MCF 10A (cell line): ENCODE data around the gene KDM4B. TPM values are rescaled to one million over a fixed set of nuclear protein-coding genes. Genes with fewer than 3 reads are reported as not detected.

Experiments used
- BruUV-seq: library from RNA; stranded (reverse); fragments of 400-500 nt; replicated peaks from 2 replicates; lab custom pipeline; 2021; lab: Mats Ljungman, UMichigan
- CTCF ChIA-PET: fragments of 300-600 bp; sonication (Branson Sonifier 250); formaldehyde crosslinking; extraction: SDS; loops from one replicate; lab custom pipeline; 2021; ENCODE audit warnings: antibody characterized with exemption, inconsistent platforms; lab: Yijun Ruan, JAX
- POLR2A ChIA-PET: fragments of 300-600, 350-650 bp; sonication (Branson Sonifier 250); formaldehyde crosslinking; extraction: SDS; loops from one replicate; lab custom pipeline; 2020; ENCODE audit warnings: antibody characterized with exemption, inconsistent platforms; lab: Yijun Ruan, JAX
- DNase-seq: peaks from one replicate; pipeline ENCODE4 v3.0.0-alpha.2; 2018; ENCODE audit not compliant: unreplicated experiment
- H3K27ac Mint-ChIP-seq: one replicate; pipeline ENCODE4 v1.8.0; 2022; ENCODE audit warnings: mild to moderate bottlenecking, low read depth, mixed read lengths; ENCODE audit not compliant: unreplicated experiment
- H3K27me3 Mint-ChIP-seq: one replicate; pipeline ENCODE4 v1.8.0; 2022; ENCODE audit warnings: mixed read lengths; ENCODE audit not compliant: insufficient read depth, unreplicated experiment
- H3K36me3 Mint-ChIP-seq: one replicate; pipeline ENCODE4 v1.8.0; 2022; ENCODE audit warnings: mild to moderate bottlenecking, moderate library complexity, mixed read lengths; ENCODE audit not compliant: insufficient read depth, unreplicated experiment
- H3K4me1 Mint-ChIP-seq: one replicate; pipeline ENCODE4 v1.8.0; 2022; ENCODE audit warnings: mixed read lengths; ENCODE audit not compliant: insufficient read depth, unreplicated experiment
- H3K4me3 Mint-ChIP-seq: one replicate; pipeline ENCODE4 v1.8.0; 2022; ENCODE audit warnings: mild to moderate bottlenecking, moderate library complexity, mixed read lengths; ENCODE audit not compliant: unreplicated experiment
- H3K9me3 Mint-ChIP-seq: one replicate; pipeline ENCODE4 v1.8.0; 2022; ENCODE audit warnings: mixed read lengths; ENCODE audit not compliant: unreplicated experiment
- intact Hi-C: fragments of 100-400 bp; cut with micrococcal nuclease; formaldehyde crosslinking; loops from 2 replicates; pipeline ENCODE4 v1.14.1; 2022
- total RNA-seq: library from RNA; stranded (reverse); gene quantifications from 2 replicates; pipeline ENCODE4 v1.2.3, GENCODE V29; 2022
- TF ChIP-seq, protein P1 (sequence below): fragments of 200-600 bp; IDR thresholded peaks from one replicate; pipeline ENCODE4 v1.8.0; 2022; ENCODE audit warnings: antibody characterized with exemption, mild to moderate bottlenecking; ENCODE audit not compliant: unreplicated experiment

Gene KDM4B
- total RNA-seq, 1 experiment from 2014 or later: 34.4 TPM

DNA sequence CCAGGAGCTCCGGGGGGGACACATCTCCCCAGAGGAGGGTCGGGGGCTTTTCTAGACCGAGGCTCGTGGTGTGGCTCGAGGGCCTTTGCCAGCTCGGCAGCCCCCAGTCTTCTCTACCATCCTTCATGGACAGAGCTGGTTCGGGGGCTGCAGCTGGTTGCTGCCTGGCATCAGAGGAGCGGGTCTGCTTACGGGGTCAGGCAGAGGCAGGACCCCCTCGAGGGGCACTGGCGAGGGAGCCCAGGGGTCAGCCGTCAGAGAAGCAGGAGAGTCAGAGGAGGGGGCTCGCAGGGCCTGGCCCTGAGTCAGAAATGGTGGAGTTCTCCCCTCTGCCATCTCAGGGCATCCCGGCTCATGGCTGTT, 123.5 kb downstream of the KDM4B start:
- no peak overlapping the region for H3K27ac Mint-ChIP-seq
- no TSS peak for BruUV-seq
- peaks cover 21% of the 10 kb centered on the region for H3K36me3 Mint-ChIP-seq
- no peaks in the 10 kb centered on the region for H3K4me1 Mint-ChIP-seq
- no peak overlapping the region for H3K4me3 Mint-ChIP-seq
- TF ChIP-seq, protein P1, sequence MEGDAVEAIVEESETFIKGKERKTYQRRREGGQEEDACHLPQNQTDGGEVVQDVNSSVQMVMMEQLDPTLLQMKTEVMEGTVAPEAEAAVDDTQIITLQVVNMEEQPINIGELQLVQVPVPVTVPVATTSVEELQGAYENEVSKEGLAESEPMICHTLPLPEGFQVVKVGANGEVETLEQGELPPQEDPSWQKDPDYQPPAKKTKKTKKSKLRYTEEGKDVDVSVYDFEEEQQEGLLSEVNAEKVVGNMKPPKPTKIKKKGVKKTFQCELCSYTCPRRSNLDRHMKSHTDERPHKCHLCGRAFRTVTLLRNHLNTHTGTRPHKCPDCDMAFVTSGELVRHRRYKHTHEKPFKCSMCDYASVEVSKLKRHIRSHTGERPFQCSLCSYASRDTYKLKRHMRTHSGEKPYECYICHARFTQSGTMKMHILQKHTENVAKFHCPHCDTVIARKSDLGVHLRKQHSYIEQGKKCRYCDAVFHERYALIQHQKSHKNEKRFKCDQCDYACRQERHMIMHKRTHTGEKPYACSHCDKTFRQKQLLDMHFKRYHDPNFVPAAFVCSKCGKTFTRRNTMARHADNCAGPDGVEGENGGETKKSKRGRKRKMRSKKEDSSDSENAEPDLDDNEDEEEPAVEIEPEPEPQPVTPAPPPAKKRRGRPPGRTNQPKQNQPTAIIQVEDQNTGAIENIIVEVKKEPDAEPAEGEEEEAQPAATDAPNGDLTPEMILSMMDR: no peak
- intact Hi-C loops: no loop called here
- CTCF ChIA-PET: no interaction called here
- POLR2A ChIA-PET: interaction anchor here (0.7 kb wide), 1 partner anchor 333 kb away, joined by 3 read pairs; no protein-coding TSS in a partner anchor
- DNase-seq: no peak
- H3K9me3 Mint-ChIP-seq: no peaks in the 10 kb centered on the region
- H3K27me3 Mint-ChIP-seq: no peaks in the 10 kb centered on the region

DNA sequence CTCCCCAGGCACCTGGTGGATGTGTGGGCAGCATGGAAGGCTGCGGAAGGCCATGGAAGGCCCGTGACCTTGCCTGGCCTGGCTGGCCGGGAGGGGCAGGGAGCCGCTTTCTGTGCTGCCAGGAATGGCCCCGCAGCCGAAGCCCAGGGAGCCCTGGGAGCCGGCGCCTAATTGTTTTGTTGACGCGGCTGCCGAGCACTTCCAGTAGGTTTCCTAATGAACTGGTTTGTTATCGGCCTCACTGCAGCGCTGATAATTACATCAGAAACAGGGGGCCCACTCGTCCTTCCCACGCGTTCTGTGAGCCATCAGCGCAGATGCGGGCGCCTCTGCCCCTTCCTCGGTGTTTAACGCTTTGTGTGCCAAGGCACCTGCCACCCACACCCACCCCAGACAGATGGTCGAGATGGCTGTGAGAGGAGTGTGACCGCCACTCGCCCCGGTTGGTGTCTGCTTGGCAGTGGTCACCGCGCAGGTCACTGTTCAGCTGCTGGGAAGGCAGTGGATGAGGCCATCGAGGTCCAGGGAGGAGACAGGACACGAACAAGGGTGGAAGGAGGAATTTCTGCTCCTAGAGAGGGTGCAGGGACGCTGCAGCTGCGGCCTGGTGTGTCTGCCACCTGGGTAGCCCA, 124.5 kb downstream of the KDM4B start:
- POLR2A ChIA-PET: no interaction called here

DNA sequence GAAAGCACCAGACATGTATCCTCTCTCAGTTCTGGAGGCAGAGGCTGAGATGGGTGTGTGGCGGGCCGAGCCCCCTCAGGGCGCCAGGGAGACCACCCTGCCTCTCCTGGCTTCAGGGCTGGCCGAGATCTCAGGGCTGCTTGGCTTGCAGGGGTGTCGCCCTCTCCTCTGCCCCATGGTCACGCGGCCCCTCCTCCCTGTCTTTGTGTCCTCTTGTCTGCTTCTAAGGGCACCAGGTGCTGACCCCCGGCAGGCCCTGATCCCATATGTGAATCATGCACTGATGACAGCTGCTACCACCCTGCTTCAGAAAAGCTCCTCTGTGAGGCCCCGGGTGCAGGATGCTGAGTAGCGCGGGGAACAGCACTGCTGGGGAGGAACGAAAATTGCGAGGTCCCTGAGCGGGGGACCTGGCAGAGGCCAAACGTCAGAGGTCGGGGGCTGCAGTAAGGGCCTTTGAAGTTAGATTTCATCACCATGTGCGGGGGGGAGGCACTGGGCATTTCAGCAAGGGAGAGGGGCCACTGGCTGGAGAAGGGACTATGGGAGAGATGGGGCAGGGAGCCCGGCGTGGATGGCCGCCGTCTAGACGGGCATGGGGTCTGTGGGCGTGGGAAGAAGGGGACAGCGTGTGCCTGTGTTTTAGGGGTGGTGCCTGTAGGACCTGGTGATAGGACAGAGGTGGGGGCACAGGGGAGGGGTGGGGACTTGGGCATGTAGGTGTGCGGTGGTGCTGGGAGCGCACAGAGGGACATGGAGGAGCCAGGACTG, 125.2 kb downstream of the KDM4B start:
- BruUV-seq: no TSS peak
- POLR2A ChIA-PET: no interaction called here
- peaks cover 26% of the 10 kb centered on the region for H3K36me3 Mint-ChIP-seq
- no peak for DNase-seq
- TF ChIP-seq, protein P1: no peak
- CTCF ChIA-PET: interaction anchor here (0.6 kb wide), 1 partner anchor 11 kb away, joined by 3 read pairs; no protein-coding TSS in a partner anchor
- H3K27ac Mint-ChIP-seq: peak overlapping the region; percentile 49
- no peaks in the 10 kb centered on the region for H3K27me3 Mint-ChIP-seq
- intact Hi-C loops: no loop called here
- no peak overlapping the region for H3K4me3 Mint-ChIP-seq
- no peaks in the 10 kb centered on the region for H3K9me3 Mint-ChIP-seq
- H3K4me1 Mint-ChIP-seq: no peaks in the 10 kb centered on the region

More for the DNA sequence above, 124.5 kb downstream of the KDM4B start:
- DNase-seq: no peak
- CTCF ChIA-PET: no interaction called here
- BruUV-seq: no TSS peak
- H3K4me3 Mint-ChIP-seq: no peak overlapping the region
- H3K4me1 Mint-ChIP-seq: no peaks in the 10 kb centered on the region
- H3K27ac Mint-ChIP-seq: no peak overlapping the region
- H3K9me3 Mint-ChIP-seq: no peaks in the 10 kb centered on the region
- TF ChIP-seq, protein P1: no peak
- intact Hi-C loops: no loop called here
- H3K36me3 Mint-ChIP-seq: peaks cover 21% of the 10 kb centered on the region
- H3K27me3 Mint-ChIP-seq: no peaks in the 10 kb centered on the region

DNA sequence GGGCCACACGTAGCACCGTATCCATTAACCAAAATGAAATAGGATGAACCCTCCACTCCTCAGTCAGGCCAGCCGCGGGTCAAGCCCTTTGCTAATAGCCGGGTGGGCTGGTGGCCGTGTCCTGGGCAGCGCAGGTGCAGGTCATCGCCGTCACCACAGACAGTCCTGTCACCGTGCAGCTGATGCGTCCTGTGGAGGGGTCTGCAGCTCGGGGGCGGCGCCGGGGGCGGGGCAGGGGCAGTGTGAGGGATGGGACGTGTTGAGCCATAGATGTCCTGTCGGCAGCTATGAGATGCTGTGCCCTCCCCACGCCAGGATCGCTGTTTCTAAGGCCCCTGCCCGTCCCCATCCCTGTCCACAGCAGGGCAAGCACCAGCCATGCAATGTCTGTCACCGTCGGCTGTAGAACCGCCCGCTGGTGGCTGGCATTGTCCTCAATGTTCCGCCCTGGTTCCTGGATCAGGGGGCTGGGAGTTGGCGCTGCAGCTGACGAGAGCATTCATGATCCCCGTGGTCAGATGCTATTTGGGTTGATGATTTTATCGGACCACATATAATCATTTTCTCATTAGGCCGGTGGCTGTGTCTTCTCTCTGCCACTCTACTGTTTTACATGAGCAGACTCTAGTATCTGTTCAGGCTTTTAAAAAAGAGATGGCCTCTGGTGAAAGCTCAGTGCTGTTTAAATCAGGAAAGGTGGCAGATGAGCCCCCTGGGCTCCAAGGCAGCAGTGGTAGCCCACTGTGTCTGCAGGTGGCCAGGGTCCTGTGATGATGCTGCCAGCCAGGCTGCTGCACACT, 126.1 kb downstream of the KDM4B start:
- DNase-seq: no peak
- peaks cover 27% of the 10 kb centered on the region for H3K36me3 Mint-ChIP-seq
- ChIA-PET CTCF (interaction anchor here (0.6 kb wide), 1 partner anchor 10 kb away, joined by 3 read pairs; no protein-coding TSS in a partner anchor), POLR2A (no interaction called here)
- TF ChIP-seq, protein P1: no peak
- H3K27ac Mint-ChIP-seq: no peak overlapping the region
- no TSS peak for BruUV-seq
- H3K27me3 Mint-ChIP-seq: no peaks in the 10 kb centered on the region
- intact Hi-C loops: no loop called here
- no peak overlapping the region for H3K4me3 Mint-ChIP-seq
- no peaks in the 10 kb centered on the region for H3K4me1 Mint-ChIP-seq
- H3K9me3 Mint-ChIP-seq: peaks cover 2% of the 10 kb centered on the region
